CD8-positive, alpha-beta memory T cell (primary cell): ENCODE results near the gene H2BW2. TPM values are rescaled to one million over a fixed set of nuclear protein-coding genes. Genes with fewer than 3 reads are reported as not detected.
"Not testable (repeated sequence)": the region's sequence is repeated elsewhere in the genome, so short reads cannot be mapped to it uniquely, and the experiment has no call there.

ENCODE experiments used
- CTCF ChIA-PET: fragments of 350-600 bp; sonication (Branson Sonifier 250); formaldehyde crosslinking; loops from one replicate; lab custom pipeline; 2021; ENCODE audit warnings: antibody characterized with exemption; lab: Charles Lee
- POLR2A ChIA-PET: fragments of 350-600 bp; sonication (Branson Sonifier 250); formaldehyde crosslinking; loops from one replicate; lab custom pipeline; 2021; ENCODE audit warnings: antibody characterized with exemption; lab: Charles Lee
- DNase-seq, 5 donors: peaks; one replicate each; pipeline versions ENCODE4 v3.0.0 to v3.0.0-alpha.2; 2020 to 2022; ENCODE audit warnings: mixed read lengths in 1 of 5
- H3K27ac ChIP-seq: one replicate; pipeline ENCODE4 v1.7.0; 2013; ENCODE audit warnings: low read depth, mild to moderate bottlenecking, low read length, moderate library complexity
- H3K27me3 ChIP-seq: 2 replicates; pipeline ENCODE4 v1.7.0; 2013; ENCODE audit warnings: low read length, mild to moderate bottlenecking; ENCODE audit not compliant: insufficient read depth, poor library complexity, severe bottlenecking
- H3K36me3 ChIP-seq: 2 replicates; pipeline ENCODE4 v1.7.0; 2013; ENCODE audit warnings: mild to moderate bottlenecking, low read length, moderate library complexity; ENCODE audit not compliant: insufficient read depth
- H3K4me1 ChIP-seq: 2 replicates; pipeline ENCODE4 v1.7.0; 2013; ENCODE audit warnings: mild to moderate bottlenecking, low read length, moderate library complexity; ENCODE audit not compliant: insufficient read depth
- H3K4me3 ChIP-seq: 2 replicates; pipeline ENCODE4 v1.7.0; 2013; ENCODE audit warnings: mild to moderate bottlenecking, low read length
- H3K9me3 ChIP-seq: 2 replicates; pipeline ENCODE4 v1.7.0; 2013; ENCODE audit warnings: mild to moderate bottlenecking, low read length
- H3K27ac Mint-ChIP-seq, 8 donors: one replicate each; pipeline ENCODE4 v1.8.0; 2020 to 2021; ENCODE audit warnings: mixed read lengths in 8 of 8, mild to moderate bottlenecking in 6 of 8, inconsistent platforms in 3 of 8, moderate library complexity in 3 of 8
- H3K27me3 Mint-ChIP-seq, 2 donors: one replicate each; pipeline ENCODE4 v1.8.0; 2020 to 2021; ENCODE audit warnings: mixed read lengths in 2 of 2, mild to moderate bottlenecking in 1 of 2, moderate library complexity in 1 of 2
- H3K36me3 Mint-ChIP-seq, 3 donors: one replicate each; pipeline ENCODE4 v1.8.0; 2020 to 2021; ENCODE audit warnings: mixed read lengths in 3 of 3, inconsistent platforms in 1 of 3, mild to moderate bottlenecking in 1 of 3
- H3K4me1 Mint-ChIP-seq, 3 donors: one replicate each; pipeline ENCODE4 v1.8.0; 2020 to 2021; ENCODE audit warnings: mixed read lengths in 3 of 3, inconsistent platforms in 1 of 3, mild to moderate bottlenecking in 1 of 3
- H3K4me3 Mint-ChIP-seq, 7 donors: one replicate each; pipeline ENCODE4 v1.8.0; 2020 to 2021; ENCODE audit warnings: mixed read lengths in 7 of 7, mild to moderate bottlenecking in 6 of 7, moderate library complexity in 4 of 7, inconsistent platforms in 2 of 7
- H3K9me3 Mint-ChIP-seq, 5 donors: one replicate each; pipeline ENCODE4 v1.8.0; 2020 to 2022; ENCODE audit warnings: mixed read lengths in 5 of 5, mild to moderate bottlenecking in 3 of 5, moderate library complexity in 2 of 5, inconsistent platforms in 1 of 5
- polyA plus RNA-seq: library from polyadenylated mRNA; unstranded; fragments of 300-500 nt; fragmentation: Illumina TruSeq; gene quantifications from one replicate; pipeline ENCODE4 v1.2.3, GENCODE V29; 2021
- total RNA-seq, 2 experiments: library from RNA; stranded (reverse); gene quantifications; one replicate each; pipeline ENCODE4 v1.2.3, GENCODE V29; 2021

The H2BW2 gene
- total and polyA plus RNA-seq, 3 experiments from 2014 or later: not detected

DNA sequence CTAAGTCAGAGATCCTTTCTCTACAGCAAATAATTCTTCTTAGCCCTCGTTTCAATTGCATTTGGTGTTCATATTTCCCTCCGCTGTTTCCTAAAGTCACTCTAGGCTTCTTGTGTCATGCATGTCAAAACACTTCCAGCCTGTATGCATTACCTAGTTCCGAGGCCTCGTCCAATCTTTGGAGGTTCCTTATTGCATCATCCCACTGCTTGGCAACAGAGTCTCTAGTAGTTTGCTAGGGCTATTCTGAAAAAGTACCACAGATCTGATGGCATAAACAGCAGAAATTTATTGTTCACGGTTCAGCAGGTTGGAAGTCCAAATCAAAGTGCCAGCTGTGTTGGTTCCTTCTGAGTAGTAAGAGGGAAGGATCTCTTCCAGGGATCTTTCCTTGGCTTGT, 5.9 kb downstream of the H2BW2 start:
- ChIA-PET CTCF (no interaction called here), POLR2A (no interaction called here)
- Mint-ChIP-seq H3K27me3 (peaks cover 14 to 36% of the 10 kb centered on the region in 2 donors), H3K27ac (no peak overlapping the region), H3K4me3 (no peak overlapping the region), H3K4me1 (no peaks in the 10 kb centered on the region), H3K36me3 (no peaks in the 10 kb centered on the region), H3K9me3 (no peaks in the 10 kb centered on the region)
- Histone ChIP-seq H3K27ac (no peak overlapping the region), H3K4me3 (no peak overlapping the region), H3K4me1 (no peaks in the 10 kb centered on the region), H3K27me3 (no peaks in the 10 kb centered on the region), H3K36me3 (no peaks in the 10 kb centered on the region), H3K9me3 (no peaks in the 10 kb centered on the region)
- DNase-seq: no peak

DNA sequence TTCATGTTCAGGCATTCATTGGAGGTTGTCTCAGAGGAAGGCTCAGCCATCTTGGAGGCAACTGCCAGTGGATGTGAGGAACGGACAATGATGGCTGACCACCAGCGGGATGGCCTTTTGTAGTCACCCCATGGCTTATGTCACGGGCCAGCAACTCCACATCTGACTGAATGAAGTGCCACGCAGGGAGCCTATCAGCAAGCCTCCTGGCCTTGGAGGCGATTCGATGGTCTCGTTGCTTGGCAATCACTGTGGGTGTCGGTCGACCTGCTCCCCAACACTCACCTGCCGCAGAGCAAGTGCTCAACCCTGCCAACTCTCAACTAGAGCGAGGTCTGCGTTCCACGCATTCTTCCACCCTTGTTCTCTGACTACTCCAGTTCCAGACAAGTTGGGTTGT, 7.4 kb downstream of the H2BW2 start:
- H3K4me1 ChIP-seq: no peaks in the 10 kb centered on the region
- no peaks in the 10 kb centered on the region for H3K36me3 Mint-ChIP-seq

DNA sequence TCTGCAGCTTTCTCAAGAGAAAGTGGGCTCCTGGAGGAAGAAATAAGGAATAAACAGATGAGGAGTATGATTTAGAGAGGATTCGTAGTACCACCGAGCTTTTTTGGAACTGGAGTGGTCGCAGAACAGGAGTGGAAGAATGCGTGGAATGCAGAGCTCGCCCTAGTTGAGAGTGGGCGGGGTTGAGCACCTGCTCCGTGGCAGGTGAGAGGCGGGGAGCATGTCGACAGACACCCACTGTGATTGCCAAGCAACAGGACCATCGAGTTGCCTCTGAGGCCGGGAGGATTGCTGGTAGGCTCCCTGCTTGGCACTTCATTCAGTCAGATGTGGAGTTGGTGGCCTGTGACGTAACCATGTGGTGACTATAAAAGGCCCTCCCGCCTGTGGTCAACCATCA, 15.2 kb downstream of the H2BW2 start:
- H3K4me1 ChIP-seq, H3K27me3 ChIP-seq, H3K27me3 Mint-ChIP-seq, H3K9me3 Mint-ChIP-seq, H3K36me3 ChIP-seq, POLR2A ChIA-PET, H3K4me1 Mint-ChIP-seq, H3K9me3 ChIP-seq, H3K36me3 Mint-ChIP-seq, H3K4me3 Mint-ChIP-seq, CTCF ChIA-PET, H3K4me3 ChIP-seq, H3K27ac ChIP-seq, H3K27ac Mint-ChIP-seq, DNase-seq: not testable (repeated sequence)

More for the DNA sequence above, 7.4 kb downstream of the H2BW2 start:
- no peak overlapping the region for H3K4me3 ChIP-seq
- CTCF ChIA-PET: no interaction called here
- no peak for DNase-seq
- no peak overlapping the region for H3K27ac ChIP-seq
- Mint-ChIP-seq H3K4me1 (no peaks in the 10 kb centered on the region), H3K4me3 (no peak overlapping the region), H3K27ac (no peak overlapping the region), H3K9me3 (no peaks in the 10 kb centered on the region), H3K27me3 (peaks cover 12 to 28% of the 10 kb centered on the region in 2 donors)
- H3K27me3 ChIP-seq: no peaks in the 10 kb centered on the region
- H3K36me3 ChIP-seq: no peaks in the 10 kb centered on the region
- H3K9me3 ChIP-seq: no peaks in the 10 kb centered on the region
- POLR2A ChIA-PET: no interaction called here

DNA sequence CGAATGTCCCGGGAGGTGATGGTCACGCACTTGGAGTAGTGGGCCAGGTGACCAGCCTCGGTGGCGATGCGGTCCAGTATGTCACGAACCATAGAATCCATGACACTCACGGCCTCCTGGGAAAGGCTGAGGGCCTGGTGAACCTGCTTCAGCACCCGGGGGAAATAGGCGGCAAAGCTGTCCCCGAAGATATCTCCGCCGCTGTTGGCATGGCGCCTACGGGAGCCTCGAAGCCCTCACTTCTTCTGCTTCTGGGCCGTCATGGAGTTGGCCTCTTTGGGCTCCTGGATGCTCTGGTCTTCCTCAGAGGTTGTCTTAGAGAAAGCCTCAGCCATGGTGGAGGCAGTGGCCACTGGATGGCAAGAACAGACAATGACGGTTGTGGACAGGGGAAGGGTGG, 22.9 kb downstream of the H2BW2 start:
- POLR2A ChIA-PET, H3K36me3 ChIP-seq, H3K27ac ChIP-seq, H3K4me1 Mint-ChIP-seq, H3K27ac Mint-ChIP-seq, H3K4me3 ChIP-seq, H3K27me3 ChIP-seq, H3K9me3 ChIP-seq, H3K9me3 Mint-ChIP-seq, H3K4me1 ChIP-seq, DNase-seq, CTCF ChIA-PET, H3K4me3 Mint-ChIP-seq, H3K36me3 Mint-ChIP-seq, H3K27me3 Mint-ChIP-seq: not testable (repeated sequence)

DNA sequence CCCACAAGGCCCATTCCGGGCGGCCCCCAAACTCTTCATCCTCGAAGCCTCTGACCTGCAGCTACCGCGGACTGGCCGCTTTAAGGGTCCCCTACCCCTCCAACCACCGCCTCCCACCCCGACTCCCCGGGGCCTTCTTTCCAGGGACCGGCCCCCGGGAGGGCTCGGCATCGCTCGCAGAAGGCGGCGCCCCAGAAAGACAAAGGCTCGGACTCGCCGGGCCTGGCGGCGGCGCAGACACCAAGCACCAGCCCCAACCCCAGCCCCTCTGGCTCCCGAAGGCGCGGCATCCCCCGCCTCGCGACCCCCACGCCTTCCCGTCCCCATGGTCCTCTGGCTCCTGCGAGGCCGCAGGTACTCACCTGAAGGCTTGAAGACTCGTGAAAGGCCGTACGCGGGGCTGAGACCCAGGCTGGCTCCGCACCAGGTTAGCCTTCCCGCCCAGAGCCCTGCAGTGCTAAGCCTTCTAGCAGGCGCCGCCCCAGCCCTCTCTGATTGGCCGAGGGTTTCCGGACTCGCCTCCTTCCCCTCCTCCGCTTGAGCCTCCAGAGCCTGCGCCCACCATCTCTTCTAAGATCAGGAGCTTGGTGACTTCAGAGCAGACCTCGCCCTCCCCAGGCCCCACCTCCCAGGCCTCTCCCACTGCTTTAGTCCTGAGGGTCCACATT, 36.2 kb downstream of the H2BW2 start, which contains the start of gene TMSB15C:
TSS of gene TMSB15C (minus strand) at position 459 of the 668 bp plus-strand sequence.
- H3K27ac ChIP-seq, H3K4me1 ChIP-seq, H3K9me3 ChIP-seq, CTCF ChIA-PET, H3K9me3 Mint-ChIP-seq, DNase-seq, H3K4me3 ChIP-seq, H3K36me3 ChIP-seq, H3K36me3 Mint-ChIP-seq, H3K4me1 Mint-ChIP-seq, H3K27me3 Mint-ChIP-seq, H3K4me3 Mint-ChIP-seq, H3K27me3 ChIP-seq, POLR2A ChIA-PET, H3K27ac Mint-ChIP-seq: not testable (repeated sequence)

DNA sequence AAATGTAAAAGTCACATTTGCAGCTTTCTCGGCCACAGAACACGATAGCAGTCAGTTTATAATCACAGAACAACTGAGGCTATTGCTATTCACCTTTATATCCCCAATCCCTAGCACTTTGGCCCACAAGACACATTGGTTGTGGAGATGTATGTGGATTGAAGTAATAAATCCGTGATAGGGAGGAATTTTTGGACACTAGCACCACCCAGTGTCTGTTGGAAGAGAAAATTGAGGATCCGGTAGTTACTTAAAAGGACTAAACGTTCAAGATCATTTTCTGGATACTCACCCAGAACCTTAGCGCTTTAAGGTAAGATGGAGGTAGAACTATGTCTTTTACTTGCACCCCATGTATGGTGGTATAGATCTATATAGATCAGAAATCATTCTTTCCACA, 38.1 kb downstream of the H2BW2 start:
- CTCF ChIA-PET, H3K27ac Mint-ChIP-seq, DNase-seq, H3K4me3 Mint-ChIP-seq, H3K4me1 Mint-ChIP-seq, POLR2A ChIA-PET, H3K4me3 ChIP-seq, H3K27me3 Mint-ChIP-seq, H3K4me1 ChIP-seq, H3K36me3 ChIP-seq, H3K27me3 ChIP-seq, H3K36me3 Mint-ChIP-seq, H3K27ac ChIP-seq, H3K9me3 Mint-ChIP-seq, H3K9me3 ChIP-seq: not testable (repeated sequence)

DNA sequence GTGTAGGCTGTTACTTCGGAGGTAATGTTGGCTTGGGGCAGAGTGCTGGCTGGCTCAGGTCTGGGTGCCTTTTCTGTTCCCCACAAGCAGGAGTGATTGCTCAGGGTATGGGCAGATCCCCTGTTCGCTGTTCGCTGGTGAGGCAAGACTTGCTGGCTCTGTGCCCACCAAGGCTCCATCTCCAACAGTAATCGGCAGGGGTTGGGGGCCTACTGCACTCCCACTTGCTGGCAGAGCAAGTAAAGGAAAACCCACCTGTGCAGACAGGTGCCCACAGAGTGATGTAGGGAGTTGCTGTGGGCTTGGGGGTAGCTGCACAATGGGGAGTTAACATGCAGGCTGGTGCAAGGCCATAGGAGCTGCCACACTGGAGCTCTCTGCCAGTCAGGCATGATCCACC, 44.3 kb downstream of the H2BW2 start:
- H3K27ac ChIP-seq: no peak overlapping the region
- Mint-ChIP-seq H3K9me3 (peaks cover 0 to 2% (median 0%) of the 10 kb centered on the region in 5 donors), H3K27me3 (peaks cover 6 to 9% of the 10 kb centered on the region in 2 donors), H3K27ac (no peak overlapping the region), H3K4me3 (no peak overlapping the region), H3K36me3 (no peaks in the 10 kb centered on the region), H3K4me1 (no peaks in the 10 kb centered on the region)
- ChIA-PET POLR2A (no interaction called here), CTCF (no interaction called here)
- H3K4me1 ChIP-seq: no peaks in the 10 kb centered on the region
- no peaks in the 10 kb centered on the region for H3K27me3 ChIP-seq
- H3K36me3 ChIP-seq: no peaks in the 10 kb centered on the region
- DNase-seq: no peak
- H3K4me3 ChIP-seq: no peak overlapping the region
- no peaks in the 10 kb centered on the region for H3K9me3 ChIP-seq

DNA sequence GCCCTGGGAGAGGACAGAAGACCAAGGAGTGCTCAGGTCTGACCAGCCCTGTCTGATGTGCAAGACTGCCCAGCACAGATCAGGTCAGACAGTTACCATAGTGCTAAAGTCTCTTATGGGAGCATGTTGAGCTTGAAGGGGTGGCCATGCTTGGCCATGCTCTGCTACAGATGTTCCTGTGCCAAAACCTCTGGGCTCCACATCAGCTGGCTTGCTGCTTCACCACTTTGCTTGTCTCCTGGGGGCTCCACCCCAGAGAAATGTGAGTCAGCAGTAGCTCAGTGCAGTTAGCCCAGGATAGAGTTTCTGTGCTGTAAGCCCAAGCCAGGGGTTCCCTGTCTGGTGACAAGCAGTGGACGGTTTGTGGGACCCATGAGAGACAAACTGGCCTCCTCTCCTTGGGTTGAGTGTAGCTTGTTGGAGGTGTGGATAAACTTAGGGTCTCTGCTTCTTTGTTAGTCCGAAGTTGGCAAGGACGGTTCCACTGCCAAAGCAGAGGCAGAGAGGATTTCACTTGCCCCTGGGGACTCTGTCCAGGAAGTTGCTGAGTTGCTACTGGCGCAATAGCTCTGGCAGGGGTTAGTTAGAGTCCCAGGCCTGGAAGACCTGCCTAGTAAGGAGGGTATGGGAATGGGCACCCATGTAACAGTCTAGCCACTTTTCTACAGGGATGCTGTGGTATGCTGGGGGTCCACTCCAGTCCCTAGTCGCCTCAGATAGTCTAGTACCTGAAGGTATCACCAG, 45.0 kb downstream of the H2BW2 start:
- Histone ChIP-seq H3K4me3 (no peak overlapping the region), H3K9me3 (no peaks in the 10 kb centered on the region), H3K4me1 (no peaks in the 10 kb centered on the region), H3K36me3 (no peaks in the 10 kb centered on the region), H3K27me3 (no peaks in the 10 kb centered on the region), H3K27ac (no peak overlapping the region)
- no peaks in the 10 kb centered on the region for H3K4me1 Mint-ChIP-seq
- H3K27me3 Mint-ChIP-seq: peaks cover 6 to 9% of the 10 kb centered on the region in 2 donors
- ChIA-PET POLR2A (no interaction called here), CTCF (interaction anchor here (1.7 kb wide), 1 partner anchor 29 kb away, joined by 3 read pairs; no protein-coding TSS in a partner anchor)
- H3K9me3 Mint-ChIP-seq: peaks cover 0 to 2% (median 0%) of the 10 kb centered on the region in 5 donors
- DNase-seq: no peak
- H3K27ac Mint-ChIP-seq: no peak overlapping the region
- H3K36me3 Mint-ChIP-seq: no peaks in the 10 kb centered on the region
- no peak overlapping the region for H3K4me3 Mint-ChIP-seq
